PC-9 (cell line): ENCODE data around the gene PRM3. TPM values are rescaled to one million over a fixed set of nuclear protein-coding genes. Genes with fewer than 3 reads are reported as not detected.

Experiments used
- BruUV-seq: library from RNA; stranded (reverse); fragments of 400-500 nt; replicated peaks from 2 replicates; lab custom pipeline; 2021; lab: Mats Ljungman, UMichigan
- CTCF ChIA-PET: fragments of 300-600 bp; sonication (Branson Sonifier 250); formaldehyde crosslinking; loops from one replicate; lab custom pipeline; 2022; ENCODE audit warnings: antibody characterized with exemption; lab: Charles Lee
- POLR2A ChIA-PET: fragments of 300-600 bp; sonication (Branson Sonifier 250); formaldehyde crosslinking; loops from one replicate; lab custom pipeline; 2022; ENCODE audit warnings: antibody characterized with exemption; ENCODE audit not compliant: unreplicated experiment; lab: Charles Lee
- DNase-seq, 2 experiments: peaks; one replicate each; pipeline versions ENCODE4 v3.0.0 to v3.0.0-alpha.2; 2015 to 2022; ENCODE audit warnings: mixed read lengths in 1 of 2
- H2AFZ ChIP-seq: fragments of 200-600 bp; sonication (generic); 2 replicates; pipeline ENCODE4 v1.8.1; 2017; ENCODE audit warnings: antibody characterized with exemption
- H3F3A ChIP-seq: fragments of 200-600 bp; sonication (generic); 2 replicates; pipeline ENCODE4 v1.8.1; 2017; ENCODE audit warnings: antibody characterized with exemption, mild to moderate bottlenecking, low read depth; ENCODE audit not compliant: insufficient read depth
- H3K27ac ChIP-seq: fragments of 200-600 bp; sonication (generic); 2 replicates; pipeline ENCODE4 v1.6.1; 2016; ENCODE audit warnings: mixed run types
- H3K27me3 ChIP-seq: fragments of 200-600 bp; sonication (generic); 2 replicates; pipeline ENCODE4 v1.6.1; 2016; ENCODE audit warnings: low read depth, mixed run types; ENCODE audit not compliant: insufficient read depth
- H3K36me3 ChIP-seq: fragments of 200-600 bp; sonication (generic); 2 replicates; pipeline ENCODE4 v1.6.1; 2016; ENCODE audit warnings: low read depth, mixed run types
- H3K4me1 ChIP-seq: fragments of 200-600 bp; sonication (generic); replicated peaks from 2 replicates; pipeline ENCODE4 v1.6.1; 2016; ENCODE audit warnings: mixed run types; ENCODE audit not compliant: insufficient read depth
- H3K4me2 ChIP-seq: fragments of 200-600 bp; sonication (generic); 2 replicates; pipeline ENCODE4 v1.6.1; 2017; ENCODE audit warnings: mixed run types
- H3K4me3 ChIP-seq: fragments of 200-600 bp; sonication (generic); 2 replicates; pipeline ENCODE4 v1.6.1; 2016; ENCODE audit warnings: mixed run types
- H3K79me2 ChIP-seq: fragments of 200-600 bp; sonication (generic); 2 replicates; pipeline ENCODE4 v1.6.1; 2017; ENCODE audit warnings: low read depth, mixed run types
- H3K9me2 ChIP-seq: fragments of 200-600 bp; sonication (generic); 2 replicates; pipeline ENCODE4 v1.8.1; 2017; ENCODE audit warnings: mild to moderate bottlenecking; ENCODE audit not compliant: insufficient read depth
- H3K9me3 ChIP-seq: fragments of 200-600 bp; sonication (generic); 2 replicates; pipeline ENCODE4 v1.8.1; 2016; ENCODE audit warnings: low read depth; ENCODE audit not compliant: insufficient read depth
- H4K20me1 ChIP-seq: fragments of 200-600 bp; sonication (generic); 2 replicates; pipeline ENCODE4 v1.8.1; 2017; ENCODE audit not compliant: insufficient read depth
- EZH2 ChIP-seq: fragments of 200-600 bp; sonication (generic); IDR thresholded peaks from 2 replicates; pipeline ENCODE4 v1.8.0; 2017; ENCODE audit warnings: antibody characterized with exemption, low read depth
- intact Hi-C: fragments of 100-400 bp; cut with micrococcal nuclease; formaldehyde crosslinking; loops from one replicate; pipeline ENCODE4 v1.10.0; 2022; ENCODE audit not compliant: unreplicated experiment
- total RNA-seq: library from RNA; stranded (reverse); gene quantifications from 2 replicates; pipeline ENCODE4 v1.2.3, GENCODE V29; 2021
- TF ChIP-seq, protein P1 (sequence below): fragments of 200-600 bp; sonication (generic); conservative IDR thresholded peaks from 2 replicates; pipeline ENCODE4 v1.6.1; 2017; ENCODE audit warnings: mixed run types, antibody characterized with exemption, mild to moderate bottlenecking, moderate library complexity

Gene PRM3
- total RNA-seq, 1 experiment from 2014 or later = not detected

DNA sequence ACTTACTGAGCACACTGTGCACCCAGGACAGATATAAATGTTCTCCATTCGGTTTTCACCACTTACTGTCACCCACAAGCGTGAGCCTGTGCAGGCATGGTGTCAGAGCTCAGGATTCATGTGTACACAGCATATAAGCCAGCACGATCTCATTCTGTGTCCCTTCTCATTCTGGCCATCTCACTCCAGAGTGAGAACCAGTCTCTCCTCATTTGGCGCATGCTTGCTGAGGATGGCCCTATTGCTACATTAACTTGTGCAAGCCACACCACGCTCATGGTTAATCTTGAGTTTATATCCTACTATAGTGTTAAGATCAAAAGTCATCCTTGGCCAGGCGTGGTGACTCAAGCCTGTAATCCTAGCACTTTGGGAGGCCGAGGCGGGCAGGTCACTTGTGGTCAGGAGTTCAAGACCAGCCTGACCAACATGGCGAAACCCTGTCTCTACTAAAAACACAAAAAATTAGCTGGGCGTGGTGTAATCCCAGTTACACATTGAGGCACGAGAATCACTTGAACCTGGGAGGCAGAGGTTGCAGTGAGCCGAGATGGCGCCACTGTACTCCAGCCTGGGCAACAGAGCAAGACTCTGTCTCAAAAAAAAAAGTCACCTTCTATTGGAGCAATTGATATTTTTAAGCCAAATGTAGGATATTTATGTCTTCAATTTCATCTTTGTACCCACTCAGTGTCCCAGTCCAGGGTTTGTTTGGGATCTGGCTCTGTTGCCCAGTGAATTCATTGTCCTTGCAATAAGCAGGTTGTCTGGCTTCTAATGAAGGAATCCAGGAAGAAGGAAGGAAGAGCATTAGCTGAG lies 38.3 kb downstream of the PRM3 start:
- CTCF ChIA-PET = interaction anchor here (0.6 kb wide), 1 partner anchor 30 kb away, joined by 4 read pairs; no protein-coding TSS in a partner anchor
- Histone ChIP-seq H3K36me3 (no peaks in the 10 kb centered on the region), H3K4me2 (no peak overlapping the region), H3K27me3 (no peaks in the 10 kb centered on the region), H3K79me2 (no peaks in the 10 kb centered on the region), H3K27ac (no peak overlapping the region), H3F3A (peaks cover 2% of the 10 kb centered on the region; the same call in 1 of the 2 replicates), H3K4me3 (no peak overlapping the region), H4K20me1 (no peaks in the 10 kb centered on the region), H3K9me2 (no peaks in the 10 kb centered on the region), H3K4me1 (no peaks in the 10 kb centered on the region), H2AFZ (no peak overlapping the region), H3K9me3 (no peaks in the 10 kb centered on the region)
- BruUV-seq = no TSS peak
- intact Hi-C loops = no loop called here
- no peak for TF ChIP-seq EZH2
- TF ChIP-seq, protein P1, sequence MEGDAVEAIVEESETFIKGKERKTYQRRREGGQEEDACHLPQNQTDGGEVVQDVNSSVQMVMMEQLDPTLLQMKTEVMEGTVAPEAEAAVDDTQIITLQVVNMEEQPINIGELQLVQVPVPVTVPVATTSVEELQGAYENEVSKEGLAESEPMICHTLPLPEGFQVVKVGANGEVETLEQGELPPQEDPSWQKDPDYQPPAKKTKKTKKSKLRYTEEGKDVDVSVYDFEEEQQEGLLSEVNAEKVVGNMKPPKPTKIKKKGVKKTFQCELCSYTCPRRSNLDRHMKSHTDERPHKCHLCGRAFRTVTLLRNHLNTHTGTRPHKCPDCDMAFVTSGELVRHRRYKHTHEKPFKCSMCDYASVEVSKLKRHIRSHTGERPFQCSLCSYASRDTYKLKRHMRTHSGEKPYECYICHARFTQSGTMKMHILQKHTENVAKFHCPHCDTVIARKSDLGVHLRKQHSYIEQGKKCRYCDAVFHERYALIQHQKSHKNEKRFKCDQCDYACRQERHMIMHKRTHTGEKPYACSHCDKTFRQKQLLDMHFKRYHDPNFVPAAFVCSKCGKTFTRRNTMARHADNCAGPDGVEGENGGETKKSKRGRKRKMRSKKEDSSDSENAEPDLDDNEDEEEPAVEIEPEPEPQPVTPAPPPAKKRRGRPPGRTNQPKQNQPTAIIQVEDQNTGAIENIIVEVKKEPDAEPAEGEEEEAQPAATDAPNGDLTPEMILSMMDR = no peak
- DNase-seq = no peak
- POLR2A ChIA-PET = no interaction called here

DNA sequence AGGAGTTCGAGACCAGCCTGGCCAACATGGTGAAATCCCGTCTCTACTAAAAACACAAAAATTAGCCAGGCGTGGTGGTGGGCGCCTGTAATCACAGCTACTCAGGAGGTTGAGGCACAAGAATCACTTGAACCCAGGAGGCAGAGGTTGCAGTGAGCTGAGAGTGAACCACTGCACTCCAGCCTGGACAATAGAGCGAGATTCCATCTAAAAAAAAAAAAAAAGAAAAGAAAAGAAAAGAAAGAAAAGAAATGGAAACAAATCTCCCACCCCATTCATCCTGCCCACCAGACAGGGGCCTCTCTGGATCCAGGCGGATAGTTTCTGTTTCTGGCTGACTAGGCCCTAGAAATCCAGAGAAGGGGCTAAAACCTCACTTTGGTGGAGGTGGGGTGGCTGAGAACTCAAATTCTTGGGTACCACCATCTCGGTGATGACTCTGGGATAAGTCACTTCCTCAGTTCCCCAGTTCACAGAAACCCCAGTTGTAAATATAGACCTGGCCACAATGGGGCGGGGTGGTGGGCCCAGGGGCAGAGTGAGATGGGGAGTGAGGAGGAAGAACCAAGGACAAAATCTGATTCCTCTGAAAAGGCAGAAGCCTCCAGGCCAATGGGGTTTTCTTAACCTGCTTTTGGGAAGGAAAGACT lies 39.6 kb downstream of the PRM3 start:
- Histone ChIP-seq H3K4me1 (no peaks in the 10 kb centered on the region), H2AFZ (no peak overlapping the region), H3K4me2 (no peak overlapping the region), H3K27ac (no peak overlapping the region), H3K9me2 (no peaks in the 10 kb centered on the region), H4K20me1 (no peaks in the 10 kb centered on the region), H3K27me3 (no peaks in the 10 kb centered on the region), H3K4me3 (no peak overlapping the region), H3F3A (peaks cover 7% of the 10 kb centered on the region; the same call in 1 of the 2 replicates), H3K79me2 (no peaks in the 10 kb centered on the region), H3K9me3 (no peaks in the 10 kb centered on the region), H3K36me3 (no peaks in the 10 kb centered on the region)
- ChIA-PET POLR2A (no interaction called here), CTCF (no interaction called here)
- TF ChIP-seq, protein P1 = no peak
- intact Hi-C loops = no loop called here
- DNase-seq = no peak
- no TSS peak for BruUV-seq

DNA sequence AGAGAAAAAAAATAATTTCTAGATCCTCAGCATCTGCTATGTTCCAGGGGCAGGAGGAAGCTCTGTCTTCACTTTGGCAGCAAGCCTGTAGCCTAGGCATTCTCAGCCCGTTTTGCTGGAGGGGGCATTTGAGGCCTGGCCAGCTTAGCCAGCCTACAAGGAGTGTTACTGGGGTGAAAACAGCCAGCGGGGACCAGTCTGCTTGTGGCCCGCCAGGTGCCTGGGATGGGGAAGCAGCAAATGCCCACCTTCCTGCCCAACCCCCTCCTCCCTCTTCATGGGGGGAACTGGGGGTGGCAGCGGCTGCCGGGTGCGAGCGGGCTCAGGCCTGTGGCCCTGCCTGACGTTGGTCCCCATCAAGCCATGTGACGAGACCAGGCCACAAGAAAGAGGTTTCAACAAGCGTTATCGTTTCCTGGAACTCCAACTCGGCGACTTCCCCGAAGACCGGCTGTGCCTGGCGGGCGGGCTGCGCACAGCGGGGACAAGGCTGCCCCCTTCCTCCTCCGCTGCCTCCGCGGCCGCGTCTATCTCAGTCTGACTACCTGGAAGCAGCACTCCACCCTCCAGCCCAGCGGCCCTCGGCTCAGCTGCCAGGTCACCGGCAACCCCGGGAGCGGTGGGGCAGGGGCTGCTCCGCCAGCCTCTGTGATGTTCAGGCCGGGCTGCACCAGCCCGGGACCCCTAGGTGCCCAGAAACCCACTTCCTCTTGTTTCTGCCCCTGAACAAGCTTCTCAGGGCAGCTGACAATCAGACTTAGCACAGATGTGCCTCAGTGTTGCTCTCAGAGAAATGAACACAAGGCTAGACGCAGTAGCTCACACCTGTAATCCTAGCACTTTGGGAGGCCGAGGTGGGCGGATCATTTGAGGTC lies 40.3 kb downstream of the PRM3 start:
- TF ChIP-seq EZH2 = no peak
- TF ChIP-seq, protein P1 = no peak
- no peaks in the 10 kb centered on the region for H3K9me3 ChIP-seq
- no peaks in the 10 kb centered on the region for H4K20me1 ChIP-seq
- no peaks in the 10 kb centered on the region for H3K27me3 ChIP-seq
- H3K27ac ChIP-seq = no peak overlapping the region
- no peak for DNase-seq
- no peaks in the 10 kb centered on the region for H3K79me2 ChIP-seq
- intact Hi-C loops = no loop called here
- peaks cover 7% of the 10 kb centered on the region; the same call in 1 of the 2 replicates for H3F3A ChIP-seq
- H2AFZ ChIP-seq = no peak overlapping the region
- no peaks in the 10 kb centered on the region for H3K9me2 ChIP-seq
- H3K4me2 ChIP-seq = no peak overlapping the region
- H3K36me3 ChIP-seq = no peaks in the 10 kb centered on the region
- BruUV-seq = no TSS peak
- no peaks in the 10 kb centered on the region for H3K4me1 ChIP-seq
- POLR2A ChIA-PET = no interaction called here
- no peak overlapping the region for H3K4me3 ChIP-seq
- CTCF ChIA-PET = no interaction called here
